HG02885 (cell line): Measurements from ENCODE around the gene MYRIP.
"Not testable (repeated sequence)": the region's sequence is repeated elsewhere in the genome, so short reads cannot be mapped to it uniquely, and the experiment has no call there.

Experiments used
- ATAC-seq: cut with Tn5 transposase; IDR thresholded peaks from one replicate; pipeline ENCODE4 v1.9.1; 2021; ENCODE audit warnings: mild to moderate bottlenecking; ENCODE audit not compliant: unreplicated experiment, poor library complexity

MYRIP gene

DNA sequence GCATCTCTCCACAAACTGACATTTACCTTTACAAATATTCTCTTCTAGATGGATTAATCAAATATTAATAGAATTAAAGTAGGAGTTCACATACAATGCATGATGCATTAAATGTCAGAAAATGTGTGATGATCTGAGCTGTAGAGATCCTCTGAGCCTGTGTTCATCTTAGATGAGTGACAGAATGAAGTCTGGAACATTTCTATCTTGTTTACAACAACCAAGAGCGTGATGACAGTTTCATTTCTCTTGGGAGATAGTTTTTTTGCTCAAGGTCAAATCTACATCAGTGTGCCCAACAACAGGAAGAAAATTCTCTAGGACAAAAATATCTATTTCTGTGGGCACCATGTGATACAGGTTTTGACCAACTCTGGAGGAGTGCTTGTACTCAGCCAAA, 211.9 kb downstream of the MYRIP start:
- ATAC-seq: no peak

GRCh38 chr3:40022297-40022827, 213.0 kb downstream of the MYRIP start:
- no peak for ATAC-seq

- no peak for ATAC-seq
Measured at GRCh38 chr3:40024526-40024925, 215.1 kb downstream of the MYRIP start.

DNA sequence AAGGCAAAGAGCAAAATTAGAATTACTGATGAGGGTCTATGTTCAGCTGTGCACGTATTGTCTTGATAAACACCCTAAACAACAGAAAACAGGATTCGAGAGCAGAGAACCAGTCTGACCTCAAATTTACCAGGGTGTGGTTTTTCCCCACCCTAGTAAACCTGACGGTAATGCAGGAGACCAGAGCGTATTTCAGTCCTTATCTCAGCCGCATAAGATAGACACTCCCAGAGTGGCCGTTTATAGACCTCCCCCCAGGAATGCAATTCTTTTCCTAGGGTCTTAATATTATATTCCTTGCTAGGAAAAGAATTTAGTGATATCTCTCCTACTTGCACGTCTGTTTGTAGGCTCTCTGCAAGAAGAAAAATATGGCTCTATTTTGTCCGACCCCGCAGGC, 216.5 kb downstream of the MYRIP start:
- not testable (repeated sequence) for ATAC-seq

DNA sequence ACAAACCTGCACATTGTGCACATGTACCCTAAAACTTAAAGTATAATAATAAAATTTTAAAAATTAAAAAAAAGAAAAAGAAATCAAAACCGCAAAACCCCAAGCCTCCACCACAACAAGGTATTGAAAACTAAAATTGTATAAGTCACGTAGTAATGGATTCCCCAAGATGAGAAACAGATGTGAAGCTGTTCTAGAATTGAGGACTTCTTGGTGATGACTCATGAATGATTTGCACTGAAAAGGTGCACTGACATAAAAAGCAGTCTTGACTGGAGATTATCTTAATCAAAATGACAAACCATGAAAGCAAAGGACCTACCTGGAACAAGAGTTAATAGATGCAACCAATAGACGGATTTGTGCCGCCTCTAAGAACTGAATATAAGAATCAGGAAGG, 225.8 kb downstream of the MYRIP start:
- ATAC-seq: no peak

GRCh38 chr3:40037582-40037981, 228.2 kb downstream of the MYRIP start:
- no peak for ATAC-seq

GRCh38 chr3:40042752-40043443, 233.5 kb downstream of the MYRIP start:
- no peak for ATAC-seq

GRCh38 chr3:40043444-40043755, 234.0 kb downstream of the MYRIP start:
- no peak for ATAC-seq

DNA sequence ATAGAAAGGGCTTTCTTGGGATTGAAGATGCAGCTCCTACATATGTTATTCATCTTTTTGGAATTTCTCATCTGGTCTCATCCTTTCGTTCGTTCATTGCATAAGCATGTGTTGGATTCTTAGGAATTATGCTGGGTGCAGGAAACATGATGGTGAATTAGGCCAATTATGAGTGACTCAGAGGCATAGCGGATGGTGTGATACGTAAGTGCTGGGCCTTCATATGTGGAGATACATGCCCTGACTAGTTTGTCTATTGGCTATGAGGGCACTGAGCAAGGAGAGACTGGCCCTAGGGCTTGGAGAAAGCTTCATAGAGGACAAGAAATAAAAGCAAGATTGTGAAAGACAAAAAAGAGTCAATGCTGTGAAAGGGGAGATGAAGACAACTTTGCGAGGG, 235.1 kb downstream of the MYRIP start:
- no peak for ATAC-seq

DNA sequence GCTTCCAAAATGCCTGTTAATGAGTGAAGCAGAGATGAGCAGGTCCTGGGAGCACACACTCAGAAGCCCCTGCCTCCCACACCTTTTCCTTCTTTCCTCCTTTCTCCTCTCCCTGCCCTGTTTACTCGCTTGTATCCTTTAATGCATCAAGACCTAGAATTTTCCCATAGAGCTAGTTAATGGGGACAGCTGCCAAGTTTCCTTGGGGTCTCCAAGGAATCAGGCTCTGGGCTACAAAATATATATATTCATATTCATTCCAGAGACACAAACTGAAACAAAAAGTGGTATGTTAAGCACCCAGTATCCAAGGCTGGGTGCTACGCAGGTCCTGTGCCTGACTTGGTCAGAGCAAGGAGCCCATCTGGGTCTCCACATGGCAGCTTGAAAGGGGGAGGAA, 235.6 kb downstream of the MYRIP start:
- ATAC-seq: no peak

GRCh38 chr3:40046149-40046548, 236.7 kb downstream of the MYRIP start:
- no peak for ATAC-seq

DNA sequence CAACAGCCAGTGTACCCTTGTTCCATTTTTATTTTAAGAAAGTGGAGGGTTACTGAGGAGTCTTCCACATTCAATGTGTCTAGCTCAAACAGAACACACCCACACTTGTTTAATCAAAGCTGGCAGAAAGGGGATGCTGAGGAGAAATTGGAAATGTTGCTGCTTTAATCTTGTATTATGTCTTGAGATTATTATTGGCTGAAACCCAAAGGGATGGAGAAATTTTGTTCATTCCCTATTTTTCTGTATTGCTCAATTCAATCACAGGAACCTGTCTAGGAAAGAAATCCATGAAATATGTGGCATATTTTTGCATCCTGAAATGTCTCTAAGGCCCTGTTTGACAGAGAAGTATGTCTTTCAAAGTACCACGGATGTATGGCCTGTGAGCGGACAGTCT, 238.0 kb downstream of the MYRIP start:
- ATAC-seq: no peak

DNA sequence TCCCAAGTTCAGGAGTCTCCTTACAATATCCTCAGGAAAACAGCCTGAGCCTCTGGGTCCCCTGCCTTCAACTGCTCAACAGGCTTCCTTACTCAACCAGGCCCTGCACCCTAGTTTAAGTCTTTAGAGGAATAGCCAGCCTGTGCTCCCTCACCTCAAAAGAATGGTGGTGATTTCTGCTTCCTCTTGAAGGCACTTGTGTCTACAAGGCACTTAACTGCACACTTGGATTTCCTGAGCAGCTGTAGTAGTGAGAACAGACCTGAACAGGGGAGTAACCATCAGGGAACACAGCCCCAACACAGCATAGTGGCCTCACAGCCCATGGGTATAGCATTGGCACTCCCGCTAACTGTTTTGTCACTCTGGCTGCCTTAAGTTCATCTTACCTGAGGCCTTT, 244.3 kb downstream of the MYRIP start:
- no peak for ATAC-seq

- ATAC-seq: no peak
Measured at GRCh38 chr3:40054568-40055222, 245.3 kb downstream of the MYRIP start.

DNA sequence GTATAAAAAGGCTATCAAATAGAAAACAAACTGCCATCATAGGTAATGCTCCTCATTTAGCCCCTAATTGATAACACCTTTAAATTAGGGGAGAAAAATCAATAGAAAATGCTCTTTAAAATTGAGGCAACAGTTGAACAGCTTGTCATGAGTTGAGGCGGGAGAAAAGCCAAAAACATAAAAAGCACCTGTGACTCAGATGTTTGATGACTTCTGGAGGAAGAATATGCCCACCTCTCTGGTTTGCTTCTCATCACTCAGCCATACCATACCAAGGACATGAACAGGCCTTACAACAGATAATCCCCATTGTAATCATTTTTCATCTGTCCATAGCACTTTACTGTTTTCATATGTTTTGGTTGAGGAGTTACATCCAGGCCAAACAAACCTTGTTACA, 246.0 kb downstream of the MYRIP start:
- ATAC-seq: no peak

- ATAC-seq: no peak
Measured at GRCh38 chr3:40055956-40056355, 246.5 kb downstream of the MYRIP start.

GRCh38 chr3:40057077-40057476, 247.7 kb downstream of the MYRIP start:
- no peak for ATAC-seq

- no peak for ATAC-seq
Measured at GRCh38 chr3:40057786-40058185, 248.4 kb downstream of the MYRIP start.

DNA sequence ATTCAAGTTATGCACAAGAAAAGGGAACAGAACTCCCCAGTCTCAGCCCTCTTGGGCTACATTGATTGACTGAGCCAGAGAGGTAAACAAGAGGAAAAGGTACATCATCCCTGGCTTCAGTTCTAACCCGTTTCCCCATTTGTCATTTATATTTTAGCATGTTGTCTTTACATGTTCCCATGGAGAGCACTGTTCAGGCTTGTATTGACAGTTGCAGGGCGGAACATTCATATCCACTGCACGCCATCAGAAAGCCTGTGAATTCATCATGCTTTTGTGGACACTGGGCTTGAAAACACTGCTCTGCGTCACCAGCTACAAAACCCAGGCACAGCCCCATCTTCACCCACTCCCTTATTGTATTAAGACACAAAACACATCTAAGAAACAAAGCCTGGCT, 259.2 kb downstream of the MYRIP start:
- no peak for ATAC-seq

- ATAC-seq: no peak
Measured at GRCh38 chr3:40070816-40071215, 261.4 kb downstream of the MYRIP start.

DNA sequence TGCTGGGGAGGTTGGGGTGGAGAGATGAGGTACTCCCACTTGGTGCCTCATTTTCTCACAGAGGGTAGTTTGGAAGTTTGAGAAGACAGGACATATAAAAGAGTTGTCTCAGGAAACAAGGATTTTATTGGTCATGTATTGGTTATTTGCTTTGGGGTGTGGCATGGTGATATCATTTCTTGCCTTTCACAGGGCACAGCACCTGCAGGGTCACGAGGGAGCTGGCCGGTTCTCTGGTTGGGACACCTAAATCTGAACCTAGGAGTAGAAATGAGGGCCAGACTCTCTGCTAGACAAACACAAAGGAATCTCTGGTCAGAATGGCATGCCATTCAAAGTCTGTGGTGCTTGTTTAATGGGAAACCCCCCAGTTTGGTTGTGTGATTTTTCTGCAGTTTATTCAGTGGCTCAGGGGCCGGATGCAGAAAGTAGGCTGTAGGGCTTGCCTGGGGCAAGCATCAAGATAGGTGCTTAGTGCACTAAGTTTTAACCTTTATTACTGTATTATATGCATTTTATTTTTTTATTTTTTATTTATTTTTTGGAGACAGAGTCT, 262.4 kb downstream of the MYRIP start:
- ATAC-seq: no peak
